SHP77 (cell line): Measurements from ENCODE around the gene DBNL.
A peak's percentile ranks its signal among the peaks of the same experiment; 100 is the strongest.

ENCODE experiments used
- DNase-seq, 2 experiments: peaks; one replicate each; lab custom pipeline; 2025; lab: John Stamatoyannopoulos, UW

Gene DBNL

GRCh38 chr7:44043902-44044301 lies 600 bp upstream of the DBNL start:
- peak in 1 of 2 experiments; percentile 4 for DNase-seq

DNA sequence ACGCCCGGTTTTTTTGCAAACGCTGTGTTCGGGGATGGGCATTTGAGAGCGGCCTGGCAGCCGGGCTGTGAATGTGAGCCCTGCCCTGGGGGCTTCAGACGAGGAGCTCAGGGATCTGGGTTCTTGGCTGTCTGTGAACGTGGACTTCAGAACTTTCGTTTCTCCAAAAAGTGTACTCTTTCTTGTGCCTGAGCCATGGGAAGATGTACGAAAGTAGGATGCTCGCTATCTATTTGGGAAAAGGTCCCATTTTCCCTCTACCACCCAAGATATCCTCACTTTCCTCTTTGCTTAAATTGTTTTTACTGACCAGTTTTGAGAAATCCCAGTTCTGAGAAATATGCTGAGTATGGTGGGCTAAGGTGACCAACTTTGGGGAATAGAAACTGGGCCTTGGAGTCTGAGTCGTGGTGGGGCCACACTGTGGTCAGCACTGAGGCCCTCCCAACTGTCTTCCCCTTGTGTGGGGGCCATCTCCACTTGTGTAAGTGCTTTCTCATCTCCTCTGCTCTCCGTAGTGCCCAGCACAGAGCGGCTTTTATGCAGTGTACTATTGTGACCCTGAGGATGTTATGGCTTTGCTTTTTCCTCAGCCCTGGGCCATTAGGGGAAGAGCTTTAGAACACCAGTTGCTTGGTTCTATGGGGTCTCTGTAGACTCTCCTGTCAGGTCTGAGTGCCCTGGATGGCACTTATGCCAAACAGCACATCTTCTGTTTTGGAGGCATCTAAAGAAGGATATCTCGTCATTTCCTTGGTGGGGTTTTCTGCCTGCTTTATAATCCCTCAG lies 918 bp downstream of the DBNL start:
- peak in 1 of 2 experiments; percentile 24 for DNase-seq

DNA sequence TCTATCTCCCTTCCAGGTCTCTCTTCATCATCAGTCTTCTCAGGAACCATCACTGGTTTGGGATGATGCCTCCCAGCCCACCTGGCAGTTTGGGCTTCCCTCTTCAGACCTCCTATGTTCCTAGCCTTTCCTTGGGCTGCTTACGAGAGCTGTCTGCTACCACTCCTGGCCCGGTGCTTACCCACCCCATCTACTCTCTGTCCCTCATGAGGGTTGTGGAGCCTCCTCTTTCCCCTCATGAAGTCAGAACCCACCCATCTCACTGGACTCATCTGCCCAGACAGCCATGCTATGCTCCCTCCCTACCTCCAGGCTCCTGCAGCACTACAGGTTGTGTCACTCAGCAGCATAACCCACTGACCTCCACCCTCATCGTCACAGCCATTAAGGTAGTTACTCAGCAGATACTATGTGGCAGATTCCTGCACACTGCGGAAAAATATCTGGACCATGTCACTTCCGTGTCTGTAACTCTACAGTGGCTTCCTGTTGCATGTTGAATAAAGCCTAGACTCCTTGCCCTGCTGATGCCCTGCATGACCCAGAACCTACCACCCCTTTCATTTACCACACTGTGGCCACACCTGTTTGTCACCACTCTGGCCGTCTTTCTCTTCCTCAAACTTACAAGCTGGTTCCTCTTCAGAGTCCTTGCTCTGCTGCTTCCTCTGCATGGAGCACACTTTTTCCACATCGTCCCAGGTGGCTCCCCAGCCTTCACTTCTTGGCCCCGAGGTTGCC lies 2.0 kb downstream of the DBNL start:
- no peak for DNase-seq

DNA sequence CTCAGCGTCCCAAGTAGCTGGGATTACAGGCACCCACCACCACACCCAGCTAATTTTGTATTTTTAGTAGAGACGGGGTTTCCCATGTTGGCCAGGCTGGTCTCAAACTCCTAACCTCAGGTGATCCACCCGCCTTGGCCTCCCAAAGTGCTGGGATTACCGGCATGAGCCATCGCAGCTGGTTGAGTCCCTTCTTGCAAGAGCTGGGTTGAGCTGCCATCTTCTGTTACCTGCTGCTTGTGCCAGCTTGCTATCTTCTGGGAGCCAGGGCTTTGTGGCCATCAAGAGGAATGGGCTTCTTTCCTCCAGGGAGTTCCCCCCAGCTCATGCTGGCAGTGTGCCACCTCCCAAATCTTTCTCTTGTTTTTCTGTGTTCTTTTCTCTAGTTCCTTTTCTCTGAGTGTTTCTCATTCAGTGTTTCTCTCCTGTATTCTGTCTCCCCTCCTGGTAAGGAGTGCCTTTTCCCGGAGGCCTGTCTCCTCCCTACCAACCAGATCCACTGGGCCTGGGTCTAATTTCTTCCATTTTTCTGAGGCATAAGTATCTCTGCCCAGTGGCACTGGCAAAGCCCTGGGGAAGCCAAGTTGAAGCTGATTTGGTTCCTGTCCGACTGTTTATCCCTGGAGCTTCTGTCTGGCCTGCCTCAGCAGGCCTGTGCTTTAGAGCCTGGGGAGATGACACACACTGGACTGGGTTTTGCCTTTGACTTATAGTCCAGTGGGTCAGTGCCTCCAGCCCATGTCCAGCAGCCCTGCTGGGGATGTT lies 3.7 kb downstream of the DBNL start:
- DNase-seq: no peak

- DNase-seq: no peak
Observed at GRCh38 chr7:44050121-44050914, 5.8 kb downstream of the DBNL start.

GRCh38 chr7:44050915-44051560 lies 6.5 kb downstream of the DBNL start:
- DNase-seq: no peak

DNA sequence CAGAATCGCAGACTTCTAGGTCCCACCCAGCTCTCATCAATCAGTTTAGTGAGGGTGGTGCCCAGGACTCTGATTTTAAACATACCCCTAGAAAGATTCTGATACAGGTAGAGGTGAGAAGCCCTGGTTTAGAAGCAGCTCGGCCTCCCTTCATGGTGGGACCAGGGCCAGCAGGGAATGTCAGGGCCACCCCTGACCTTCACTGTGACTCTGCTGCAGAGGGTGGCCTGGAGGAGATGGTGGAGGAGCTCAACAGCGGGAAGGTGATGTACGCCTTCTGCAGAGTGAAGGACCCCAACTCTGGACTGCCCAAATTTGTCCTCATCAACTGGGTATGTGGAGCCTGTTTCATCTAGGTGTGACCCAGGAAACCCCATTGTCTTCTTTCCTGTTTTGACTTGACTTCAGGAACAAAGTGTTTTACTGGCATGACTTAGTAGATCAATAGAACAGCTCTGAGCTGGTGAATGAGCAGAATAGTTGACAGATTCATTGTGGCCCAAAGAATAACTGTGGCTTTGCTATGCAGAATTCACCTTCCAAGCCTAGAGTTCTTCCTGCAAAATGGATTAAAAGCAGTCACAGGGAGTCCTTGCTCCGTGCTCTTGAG lies 7.2 kb downstream of the DBNL start:
- DNase-seq: no peak

GRCh38 chr7:44052771-44053365 lies 8.4 kb downstream of the DBNL start:
- no peak for DNase-seq

DNA sequence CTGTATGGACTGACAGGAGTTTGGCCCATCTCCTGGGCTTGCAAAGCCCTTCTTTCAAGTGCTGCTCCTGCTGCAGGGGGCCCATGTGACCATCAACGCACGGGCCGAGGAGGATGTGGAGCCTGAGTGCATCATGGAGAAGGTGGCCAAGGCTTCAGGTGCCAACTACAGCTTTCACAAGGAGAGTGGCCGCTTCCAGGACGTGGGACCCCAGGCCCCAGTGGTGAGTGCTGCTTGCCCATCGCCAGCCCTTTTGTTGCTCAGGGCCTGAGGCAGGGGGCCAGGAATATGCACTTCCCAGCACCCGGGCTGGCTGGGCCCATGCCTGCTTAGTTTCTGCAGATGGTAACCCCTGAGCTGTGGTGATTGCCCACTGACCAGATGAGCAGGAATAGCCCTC lies 12.2 kb downstream of the DBNL start:
- DNase-seq: no peak

DNA sequence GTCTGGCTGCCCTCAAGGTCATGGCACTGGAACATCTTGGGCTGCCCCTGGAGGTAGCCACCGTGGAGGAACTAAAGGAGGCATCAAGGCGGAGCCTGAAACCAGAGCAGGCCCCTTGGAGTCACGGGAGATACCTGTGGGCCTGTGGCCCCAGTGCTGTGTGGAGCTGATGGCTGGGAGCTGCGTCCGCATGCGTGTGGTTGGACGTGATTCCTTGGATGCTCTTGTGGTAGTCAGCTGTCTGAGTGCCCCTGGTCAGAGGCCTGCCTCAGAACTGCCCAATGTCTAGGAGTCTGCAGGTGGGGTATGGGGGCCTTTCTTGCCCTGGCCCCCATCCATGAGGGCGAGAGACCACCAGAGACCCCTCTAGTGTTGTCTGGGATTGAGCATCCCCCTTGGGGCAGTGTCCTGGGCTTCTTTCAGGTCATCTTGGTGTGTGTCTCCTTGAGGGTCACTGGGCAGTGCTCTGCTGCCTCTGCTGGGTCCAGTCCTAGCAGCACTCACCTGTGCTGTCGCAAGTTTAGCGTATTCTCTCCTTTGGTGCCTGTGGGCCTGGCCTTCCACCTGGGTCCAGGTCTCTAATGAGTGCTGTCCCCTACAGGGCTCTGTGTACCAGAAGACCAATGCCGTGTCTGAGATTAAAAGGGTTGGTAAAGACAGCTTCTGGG lies 12.8 kb downstream of the DBNL start:
- no peak for DNase-seq

GRCh38 chr7:44057849-44058758 lies 13.6 kb downstream of the DBNL start:
- DNase-seq: no peak

GRCh38 chr7:44058759-44059218 lies 14.3 kb downstream of the DBNL start:
- DNase-seq: no peak

DNA sequence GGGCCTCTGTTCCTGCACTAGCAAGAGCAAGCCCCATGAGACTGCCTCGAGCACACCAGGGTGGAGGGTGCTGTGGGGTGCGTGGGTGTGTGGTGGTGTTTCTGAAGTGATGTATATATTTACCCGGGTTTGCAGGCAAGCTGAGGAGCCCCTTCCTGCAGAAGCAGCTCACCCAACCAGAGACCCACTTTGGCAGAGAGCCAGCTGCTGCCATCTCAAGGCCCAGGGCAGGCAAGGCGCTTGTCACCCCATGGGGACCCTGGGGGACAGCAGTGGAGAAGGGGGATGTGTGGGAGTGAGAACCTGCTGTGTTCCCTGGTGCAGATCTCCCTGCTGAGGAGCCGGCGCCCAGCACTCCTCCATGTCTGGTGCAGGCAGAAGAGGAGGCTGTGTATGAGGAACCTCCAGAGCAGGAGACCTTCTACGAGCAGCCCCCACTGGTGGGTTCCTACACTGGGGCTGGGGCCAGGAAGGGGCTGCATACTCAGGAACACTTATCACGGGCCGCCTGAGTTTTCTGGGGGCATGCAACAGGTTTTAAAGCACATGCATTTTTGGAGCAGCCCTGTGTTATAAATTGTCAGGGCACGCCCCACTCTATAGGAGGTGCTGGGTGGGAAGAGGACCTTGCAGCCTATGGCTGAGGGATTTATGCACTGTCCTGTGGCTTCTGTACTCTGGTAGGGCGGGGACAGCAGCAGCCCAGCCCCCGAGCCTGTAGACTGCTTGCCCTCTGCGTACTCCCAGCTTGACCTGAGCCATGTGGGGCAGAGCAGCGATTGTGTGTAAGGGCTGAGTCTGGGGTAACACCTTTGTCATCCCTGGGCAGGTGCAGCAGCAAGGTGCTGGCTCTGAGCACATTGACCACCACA lies 15.0 kb downstream of the DBNL start:
- DNase-seq: no peak

DNA sequence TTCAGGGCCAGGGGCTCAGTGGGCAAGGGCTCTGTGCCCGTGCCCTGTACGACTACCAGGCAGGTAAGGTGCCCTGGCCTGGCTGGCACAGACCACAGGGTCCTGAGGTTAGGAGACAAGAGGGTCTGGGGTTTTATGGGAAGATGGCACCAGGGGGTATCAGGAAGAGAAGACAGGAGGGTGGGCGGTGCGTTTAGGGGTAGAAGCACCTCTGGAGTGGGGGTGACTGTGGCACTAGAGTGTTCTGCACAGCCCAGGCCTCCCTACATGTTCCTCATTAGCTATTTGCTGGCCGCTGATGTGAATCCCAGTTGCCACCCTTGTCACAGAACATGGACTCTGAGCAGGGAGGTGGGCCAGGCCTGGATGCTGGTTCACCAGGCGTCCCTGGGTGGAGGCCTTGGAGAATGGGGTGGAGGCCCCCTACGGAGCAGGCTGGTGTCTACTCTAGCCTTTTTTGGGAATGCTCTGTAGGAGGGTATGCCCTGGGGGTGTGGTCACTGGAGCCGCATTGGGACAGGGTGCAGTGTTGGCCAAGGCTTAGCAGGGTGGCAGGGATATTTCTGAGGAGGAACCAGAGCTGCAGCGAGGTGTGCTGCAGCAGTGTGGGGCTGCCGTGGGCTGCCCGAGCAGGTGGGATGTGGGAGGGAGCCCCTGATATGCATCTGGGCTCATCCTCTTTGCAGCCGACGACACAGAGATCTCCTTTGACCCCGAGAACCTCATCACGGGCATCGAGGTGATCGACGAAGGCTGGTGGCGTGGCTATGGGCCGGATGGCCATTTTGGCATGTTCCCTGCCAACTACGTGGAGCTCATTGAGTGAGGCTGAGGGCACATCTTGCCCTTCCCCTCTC lies 15.8 kb downstream of the DBNL start:
- no peak for DNase-seq

DNA sequence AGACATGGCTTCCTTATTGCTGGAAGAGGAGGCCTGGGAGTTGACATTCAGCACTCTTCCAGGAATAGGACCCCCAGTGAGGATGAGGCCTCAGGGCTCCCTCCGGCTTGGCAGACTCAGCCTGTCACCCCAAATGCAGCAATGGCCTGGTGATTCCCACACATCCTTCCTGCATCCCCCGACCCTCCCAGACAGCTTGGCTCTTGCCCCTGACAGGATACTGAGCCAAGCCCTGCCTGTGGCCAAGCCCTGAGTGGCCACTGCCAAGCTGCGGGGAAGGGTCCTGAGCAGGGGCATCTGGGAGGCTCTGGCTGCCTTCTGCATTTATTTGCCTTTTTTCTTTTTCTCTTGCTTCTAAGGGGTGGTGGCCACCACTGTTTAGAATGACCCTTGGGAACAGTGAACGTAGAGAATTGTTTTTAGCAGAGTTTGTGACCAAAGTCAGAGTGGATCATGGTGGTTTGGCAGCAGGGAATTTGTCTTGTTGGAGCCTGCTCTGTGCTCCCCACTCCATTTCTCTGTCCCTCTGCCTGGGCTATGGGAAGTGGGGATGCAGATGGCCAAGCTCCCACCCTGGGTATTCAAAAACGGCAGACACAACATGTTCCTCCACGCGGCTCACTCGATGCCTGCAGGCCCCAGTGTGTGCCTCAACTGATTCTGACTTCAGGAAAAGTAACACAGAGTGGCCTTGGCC lies 16.6 kb downstream of the DBNL start:
- no peak for DNase-seq

GRCh38 chr7:44061645-44062179 lies 17.2 kb downstream of the DBNL start:
- no peak for DNase-seq
